GM19397 (cell line): ENCODE measurements around the gene CCDC177.

ENCODE experiments used
- ATAC-seq: cut with Tn5 transposase; IDR thresholded peaks from one replicate; pipeline ENCODE4 v1.9.1; 2021; ENCODE audit warnings: mild to moderate bottlenecking, moderate library complexity; ENCODE audit not compliant: unreplicated experiment

The CCDC177 gene

DNA sequence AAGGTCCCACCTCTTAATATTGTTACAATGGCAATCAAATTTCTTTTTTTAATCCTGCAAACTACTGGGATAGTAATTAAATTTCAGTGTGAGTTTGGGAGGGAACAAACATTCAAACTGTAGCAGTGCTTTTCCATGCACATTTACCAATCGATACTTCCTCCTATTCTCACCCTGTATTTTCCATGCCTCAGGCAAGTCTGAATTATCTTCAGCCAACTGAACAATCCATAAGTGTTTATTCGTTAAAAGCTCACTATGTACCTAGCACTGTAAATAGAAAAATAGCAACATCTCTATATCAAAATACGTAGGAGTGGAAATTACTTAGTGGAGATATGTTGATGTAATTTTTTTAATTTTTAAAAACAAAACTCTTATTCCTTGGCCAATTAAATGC lies 43.5 kb downstream of the CCDC177 start:
- ATAC-seq: no peak

DNA sequence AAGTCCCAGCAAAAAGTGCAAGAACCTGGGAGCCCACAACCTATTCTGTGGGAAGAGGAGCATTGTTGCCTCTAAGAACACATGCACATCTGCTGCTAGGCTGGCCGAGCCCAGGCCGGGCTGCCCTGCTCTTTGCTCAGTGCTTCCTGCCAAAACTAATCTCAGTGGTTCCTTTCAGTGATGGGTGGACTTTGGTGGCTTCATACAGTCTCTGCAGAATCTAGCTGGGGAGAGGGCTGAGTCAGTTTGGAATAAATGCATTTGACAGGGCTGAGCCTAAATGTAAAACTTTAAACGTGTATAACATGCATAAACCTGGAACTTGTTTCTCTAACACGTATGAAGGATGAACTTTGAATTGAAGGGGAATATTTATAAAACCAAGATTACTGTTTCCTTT lies 44.6 kb downstream of the CCDC177 start:
- ATAC-seq: no peak

DNA sequence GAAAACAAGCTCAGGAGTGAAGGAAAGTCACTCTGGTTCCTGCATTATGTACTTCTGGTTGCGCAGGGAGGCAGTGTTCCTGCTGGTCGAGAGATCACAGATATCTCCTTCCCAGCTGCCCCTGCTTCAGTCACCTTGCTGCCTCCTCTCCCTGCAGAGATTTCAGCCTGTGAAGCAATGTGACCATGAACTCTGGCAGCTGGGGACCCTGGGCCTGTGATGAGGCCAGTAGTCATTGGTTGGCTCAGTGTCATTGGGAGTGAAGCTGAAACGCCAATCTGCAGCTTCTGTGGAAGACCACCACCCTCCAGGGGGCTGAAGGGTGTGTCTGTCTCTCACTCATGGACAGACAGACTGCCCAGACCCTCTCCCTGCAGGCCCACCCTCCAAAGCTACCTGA lies 45.1 kb downstream of the CCDC177 start:
- ATAC-seq: no peak

DNA sequence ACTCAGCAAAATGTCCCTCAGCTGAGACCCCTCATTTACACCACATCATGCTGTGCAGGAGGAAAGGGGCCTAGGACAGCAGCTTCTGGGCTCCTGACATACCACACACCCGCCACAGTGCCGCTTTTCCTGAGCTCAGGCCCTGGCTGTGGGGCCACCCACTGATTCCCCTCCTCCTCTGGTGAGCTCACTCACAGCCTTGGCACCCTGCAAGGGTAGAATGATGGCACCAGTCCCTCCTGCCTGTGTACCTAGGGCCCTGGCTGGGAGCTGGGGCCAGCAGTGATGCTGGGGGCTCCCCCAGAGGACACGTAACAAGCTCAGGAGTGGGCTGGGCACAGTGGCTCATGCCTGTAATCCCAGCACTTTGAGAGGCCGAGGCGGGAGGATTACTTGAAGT lies 45.7 kb downstream of the CCDC177 start:
- no peak for ATAC-seq

DNA sequence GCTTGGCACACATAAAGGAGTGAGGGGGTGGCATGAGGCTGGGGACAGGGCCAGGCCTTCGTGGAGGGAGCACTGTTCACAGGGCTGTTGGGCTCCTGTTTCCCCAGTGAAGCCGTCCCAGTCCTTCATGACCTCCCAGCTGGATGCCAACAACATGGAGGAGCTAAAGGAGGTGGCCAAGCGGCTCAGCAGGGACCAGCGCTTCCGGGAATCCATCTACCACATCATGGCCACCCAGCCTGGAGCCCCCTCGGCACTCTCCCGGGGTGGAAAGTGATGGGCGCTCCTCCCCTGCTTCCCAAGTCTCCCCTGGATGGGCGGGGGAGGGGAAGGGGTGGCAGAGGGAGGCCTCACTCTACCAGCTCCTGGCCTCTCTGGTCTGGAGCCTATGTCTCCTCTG lies 46.5 kb downstream of the CCDC177 start:
- ATAC-seq: no peak

DNA sequence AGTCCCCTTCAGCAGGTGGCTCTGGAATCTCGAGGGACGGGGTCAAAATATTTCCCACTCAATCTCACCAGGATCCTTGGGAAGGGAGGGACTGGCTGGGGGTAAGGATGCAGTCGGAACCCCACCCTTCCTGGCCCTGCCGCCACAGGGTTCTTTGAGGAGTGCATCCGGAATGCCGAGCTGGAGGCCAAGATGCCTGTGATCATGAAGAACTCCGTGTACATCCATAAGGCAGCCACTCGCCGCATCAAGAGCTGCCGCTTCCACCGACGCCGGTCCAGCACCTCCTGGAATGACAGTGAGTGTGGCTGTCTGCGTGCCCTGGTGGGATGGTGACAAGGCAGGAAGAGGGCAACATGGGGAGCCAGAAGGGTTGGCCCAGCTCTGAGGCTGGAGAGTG lies 47.0 kb downstream of the CCDC177 start:
- ATAC-seq: no peak

DNA sequence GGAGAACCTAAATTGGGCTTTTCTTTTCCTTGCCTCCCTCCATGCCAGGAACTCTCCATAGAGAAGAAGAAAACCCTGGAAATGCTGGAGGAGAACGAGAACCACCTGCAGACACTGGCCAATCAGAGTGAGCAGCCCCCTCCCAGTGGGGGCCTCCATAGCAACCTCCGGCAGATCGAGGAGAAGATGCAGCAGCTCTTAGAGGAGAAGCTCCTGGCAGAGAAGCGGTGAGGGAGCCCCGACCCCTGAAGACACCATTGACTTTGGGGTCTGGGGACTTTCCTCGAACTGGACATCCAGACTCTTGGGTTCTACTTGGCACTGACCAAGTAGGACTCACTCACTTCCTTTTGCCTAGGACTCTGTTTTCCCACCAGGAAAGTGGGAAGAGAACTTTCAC lies 48.8 kb downstream of the CCDC177 start:
- ATAC-seq: no peak

DNA sequence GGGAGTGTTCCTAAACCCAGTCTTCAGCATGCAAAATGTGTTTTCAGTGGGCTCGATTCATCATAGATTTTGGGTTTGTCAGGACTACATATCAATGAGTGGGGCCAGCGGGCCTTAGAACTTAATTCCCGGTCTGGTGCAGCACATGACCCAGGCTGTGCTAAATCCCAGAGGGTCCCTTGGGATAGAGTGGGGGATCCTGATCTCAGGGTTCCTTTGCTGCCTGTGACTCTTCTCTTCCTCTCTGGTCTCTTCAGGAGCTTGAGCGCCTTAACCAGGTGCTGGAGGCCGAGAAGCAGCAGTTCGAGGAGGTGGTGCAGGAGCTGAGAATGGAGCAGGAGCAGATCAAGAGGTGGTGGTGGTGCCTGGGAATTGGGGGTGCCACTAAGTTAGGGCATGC lies 52.6 kb downstream of the CCDC177 start:
- no peak for ATAC-seq
